Mucosa of rectum (tissue), 2 donors: ENCODE measurements around the gene MRPL48.
"Not testable (repeated sequence)": the region's sequence is repeated elsewhere in the genome, so short reads cannot be mapped to it uniquely, and the experiment has no call there.

Experiments
- H3K27ac ChIP-seq, 2 donors: one replicate each; pipeline ENCODE4 v1.7.0; 2013; ENCODE audit warnings: inconsistent platforms in 2 of 2, low read depth in 2 of 2, low read length in 2 of 2
- H3K27me3 ChIP-seq, 2 donors: one replicate each; pipeline ENCODE4 v1.7.0; 2013; ENCODE audit warnings: low read length in 2 of 2; ENCODE audit not compliant: control insufficient read depth in 2 of 2, insufficient read depth in 2 of 2
- H3K36me3 ChIP-seq, 2 donors: one replicate each; pipeline ENCODE4 v1.7.0; 2013; ENCODE audit warnings: low read length in 2 of 2; ENCODE audit not compliant: control insufficient read depth in 2 of 2, insufficient read depth in 2 of 2
- H3K4me1 ChIP-seq, 2 donors: one replicate each; pipeline ENCODE4 v1.7.0; 2013; ENCODE audit warnings: low read length in 2 of 2, mild to moderate bottlenecking in 1 of 2; ENCODE audit not compliant: control insufficient read depth in 2 of 2, insufficient read depth in 2 of 2
- H3K4me3 ChIP-seq, 2 donors: one replicate each; pipeline ENCODE4 v1.7.0; 2013; ENCODE audit warnings: low read length in 2 of 2
- H3K9ac ChIP-seq, 2 donors: one replicate each; pipeline ENCODE4 v1.7.0; 2013; ENCODE audit warnings: low read length in 2 of 2, low read depth in 1 of 2, mild to moderate bottlenecking in 1 of 2
- H3K9me3 ChIP-seq, 2 donors: one replicate each; pipeline ENCODE4 v1.7.0; 2013; ENCODE audit warnings: low read length in 2 of 2; ENCODE audit not compliant: control insufficient read depth in 2 of 2
- donor health status: healthy.
- donor health status: Normal muscosa, but diverticular disease.

The MRPL48 gene

GRCh38 chr11:73787643-73788558 is at the start of gene MRPL48:
Gene MRPL48 (plus strand): TSS chr11:73787874. CDS start chr11:73787972, 98 bp downstream.
- Histone ChIP-seq H3K4me3 (peak within 1 kb of the TSS; percentile 90 to 93), H3K9ac (peak within 1 kb of the TSS; percentile 74 to 92), H3K4me1 (peaks cover 3 to 8% of the 10 kb centered on the region in 2 donors), H3K27ac (peak within 1 kb of the TSS; percentile 96 to 98), H3K9me3 (no peaks in the 10 kb centered on the region), H3K27me3 (no peaks in the 10 kb centered on the region), H3K36me3 (peaks cover 0 to 6% of the 10 kb centered on the region in 2 donors)

GRCh38 chr11:73743045-73743444 is 44.6 kb upstream of the MRPL48 start:
- H3K27me3 ChIP-seq, result no peaks in the 10 kb centered on the region
- no peaks in the 10 kb centered on the region for H3K4me1 ChIP-seq
- H3K4me3 ChIP-seq, result no peak overlapping the region
- no peak overlapping the region for H3K9ac ChIP-seq
- no peak overlapping the region for H3K27ac ChIP-seq
- no peaks in the 10 kb centered on the region for H3K9me3 ChIP-seq
- H3K36me3 ChIP-seq, result no peaks in the 10 kb centered on the region

- Histone ChIP-seq H3K9me3 (no peaks in the 10 kb centered on the region), H3K36me3 (no peaks in the 10 kb centered on the region), H3K4me3 (no peak overlapping the region), H3K27me3 (no peaks in the 10 kb centered on the region), H3K9ac (no peak overlapping the region), H3K27ac (no peak overlapping the region), H3K4me1 (peaks cover 2 to 7% of the 10 kb centered on the region in 2 donors)
These were observed 41.0 kb upstream of the MRPL48 start for GRCh38 chr11:73746701-73747100.

- Histone ChIP-seq H3K9me3 (no peaks in the 10 kb centered on the region), H3K4me3 (no peak overlapping the region), H3K9ac (no peak overlapping the region), H3K27ac (no peak overlapping the region), H3K27me3 (no peaks in the 10 kb centered on the region), H3K36me3 (no peaks in the 10 kb centered on the region), H3K4me1 (peaks cover 2 to 12% of the 10 kb centered on the region in 2 donors)
These were observed 39.9 kb upstream of the MRPL48 start for GRCh38 chr11:73747762-73748161.

- Histone ChIP-seq H3K9ac (no peak overlapping the region), H3K27ac (no peak overlapping the region), H3K4me3 (no peak overlapping the region)
These were observed 39.4 kb upstream of the MRPL48 start for GRCh38 chr11:73748300-73748699.

GRCh38 chr11:73749118-73749517 is 38.6 kb upstream of the MRPL48 start:
- Histone ChIP-seq H3K27me3 (no peaks in the 10 kb centered on the region), H3K9me3 (no peaks in the 10 kb centered on the region), H3K4me1 (peaks cover 2 to 22% of the 10 kb centered on the region in 2 donors), H3K9ac (no peak overlapping the region), H3K4me3 (no peak overlapping the region), H3K36me3 (no peaks in the 10 kb centered on the region), H3K27ac (no peak overlapping the region)

More at GRCh38 chr11:73748300-73748699, 39.4 kb upstream of the MRPL48 start:
- no peaks in the 10 kb centered on the region for H3K9me3 ChIP-seq
- H3K27me3 ChIP-seq, result no peaks in the 10 kb centered on the region
- H3K4me1 ChIP-seq, result peaks cover 2 to 16% of the 10 kb centered on the region in 2 donors
- no peaks in the 10 kb centered on the region for H3K36me3 ChIP-seq

GRCh38 chr11:73750228-73750627 is 37.4 kb upstream of the MRPL48 start:
- no peaks in the 10 kb centered on the region for H3K36me3 ChIP-seq
- H3K27ac ChIP-seq, result no peak overlapping the region
- H3K9ac ChIP-seq, result no peak overlapping the region
- H3K9me3 ChIP-seq, result no peaks in the 10 kb centered on the region
- H3K4me1 ChIP-seq, result peaks cover 5 to 26% of the 10 kb centered on the region in 2 donors
- no peaks in the 10 kb centered on the region for H3K27me3 ChIP-seq
- H3K4me3 ChIP-seq, result no peak overlapping the region

- H3K4me1 ChIP-seq, result peaks cover 5 to 26% of the 10 kb centered on the region in 2 donors
- not testable (repeated sequence) for H3K36me3 ChIP-seq, H3K9ac ChIP-seq, H3K27me3 ChIP-seq, H3K4me3 ChIP-seq, H3K27ac ChIP-seq, H3K9me3 ChIP-seq
These were observed 36.8 kb upstream of the MRPL48 start for GRCh38 chr11:73750862-73751261.

GRCh38 chr11:73752216-73752867 is 35.3 kb upstream of the MRPL48 start:
- Histone ChIP-seq H3K4me3 (no peak overlapping the region), H3K27ac (no peak overlapping the region), H3K36me3 (no peaks in the 10 kb centered on the region), H3K4me1 (peaks cover 5 to 26% of the 10 kb centered on the region in 2 donors), H3K27me3 (no peaks in the 10 kb centered on the region), H3K9ac (no peak overlapping the region), H3K9me3 (no peaks in the 10 kb centered on the region)

- H3K9me3 ChIP-seq, result no peaks in the 10 kb centered on the region
- no peak overlapping the region for H3K9ac ChIP-seq
- peaks cover 5 to 26% of the 10 kb centered on the region in 2 donors for H3K4me1 ChIP-seq
- H3K4me3 ChIP-seq, result no peak overlapping the region
- no peaks in the 10 kb centered on the region for H3K36me3 ChIP-seq
- H3K27me3 ChIP-seq, result no peaks in the 10 kb centered on the region
- no peak overlapping the region for H3K27ac ChIP-seq
These were observed 34.8 kb upstream of the MRPL48 start for GRCh38 chr11:73752903-73753302.
